ENCODE data around the gene CD247.

GRCh38 chr1:167561753-167562152 lies 43.4 kb upstream of the CD247 start:
- TF ChIP-seq, protein P1, sequence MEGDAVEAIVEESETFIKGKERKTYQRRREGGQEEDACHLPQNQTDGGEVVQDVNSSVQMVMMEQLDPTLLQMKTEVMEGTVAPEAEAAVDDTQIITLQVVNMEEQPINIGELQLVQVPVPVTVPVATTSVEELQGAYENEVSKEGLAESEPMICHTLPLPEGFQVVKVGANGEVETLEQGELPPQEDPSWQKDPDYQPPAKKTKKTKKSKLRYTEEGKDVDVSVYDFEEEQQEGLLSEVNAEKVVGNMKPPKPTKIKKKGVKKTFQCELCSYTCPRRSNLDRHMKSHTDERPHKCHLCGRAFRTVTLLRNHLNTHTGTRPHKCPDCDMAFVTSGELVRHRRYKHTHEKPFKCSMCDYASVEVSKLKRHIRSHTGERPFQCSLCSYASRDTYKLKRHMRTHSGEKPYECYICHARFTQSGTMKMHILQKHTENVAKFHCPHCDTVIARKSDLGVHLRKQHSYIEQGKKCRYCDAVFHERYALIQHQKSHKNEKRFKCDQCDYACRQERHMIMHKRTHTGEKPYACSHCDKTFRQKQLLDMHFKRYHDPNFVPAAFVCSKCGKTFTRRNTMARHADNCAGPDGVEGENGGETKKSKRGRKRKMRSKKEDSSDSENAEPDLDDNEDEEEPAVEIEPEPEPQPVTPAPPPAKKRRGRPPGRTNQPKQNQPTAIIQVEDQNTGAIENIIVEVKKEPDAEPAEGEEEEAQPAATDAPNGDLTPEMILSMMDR (IDR thresholded peaks at IDR 0.05 in 4 of 5, conservative IDR thresholded peaks at IDR 0.05 in 1 of 5), result no peak
- no peak for TF ChIP-seq POLR2A (IDR thresholded peaks at IDR 0.05)
